Measurements from ENCODE around the gene HOXA4. TPM values are rescaled to one million over a fixed set of nuclear protein-coding genes. Genes with fewer than 3 reads are reported as not detected.

The HOXA4 gene
- total and polyA plus RNA-seq, 10 donors: 2.1 to 10.8 (median 4.3) TPM

DNA sequence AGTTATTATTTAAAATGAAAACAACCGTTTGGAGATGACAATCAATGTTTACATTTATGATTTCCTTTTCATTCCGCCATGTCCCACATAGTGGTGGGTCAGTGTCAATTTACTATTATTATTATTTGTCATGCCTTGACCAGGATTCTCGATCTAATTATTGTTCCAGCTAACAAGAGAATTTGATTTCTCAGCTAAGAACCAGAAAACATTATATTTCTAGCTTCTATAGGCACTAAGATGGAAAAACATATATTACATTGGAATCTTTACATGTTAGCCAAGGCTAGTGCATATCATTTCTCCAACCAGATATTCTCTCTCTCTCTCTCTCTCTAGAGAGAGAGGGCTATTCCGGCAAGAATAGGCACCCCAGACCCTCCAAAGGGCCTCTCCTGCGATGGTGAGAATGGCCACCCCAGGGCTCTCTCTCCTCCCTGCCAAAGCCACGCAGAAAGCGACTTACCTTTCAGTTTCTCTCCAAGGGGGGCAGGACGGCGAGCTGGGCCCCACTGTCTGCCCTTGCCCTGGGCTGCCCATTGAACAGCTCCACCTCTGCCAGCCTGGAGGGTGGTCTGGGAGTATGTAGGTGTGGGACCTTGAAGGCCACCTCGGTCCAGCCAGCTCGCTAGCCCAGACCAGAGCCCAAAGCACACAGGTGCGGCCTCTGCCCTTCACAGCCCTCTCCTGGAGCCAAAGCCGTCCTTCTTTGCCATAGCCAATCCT, 19.4 kb upstream of the HOXA4 start:
- Histone ChIP-seq H3K27me3 (replicated peaks in 1 of 7) (peaks cover 24 to 100% (median 95%) of the 10 kb centered on the region in 7 donors), H3K4me1 (peaks cover 22 to 74% (median 58%) of the 10 kb centered on the region in 6 donors), H3K4me3 (peak overlapping the region in 7 of 8 donors; percentile 28 to 68 (median 43)), H3K9me3 (no peaks in the 10 kb centered on the region), H3K36me3 (no peaks in the 10 kb centered on the region), H3K27ac (peak overlapping the region in 6 of 8 donors; percentile 2 to 69 (median 62))
- intact Hi-C loops (cut with DNase I; ENCODE audit: low total_unique reads): no loop called here
- TF ChIP-seq POLR2AphosphoS5 (IDR thresholded peaks at IDR 0.05) (no peak), POLR2A (IDR thresholded peaks at IDR 0.05) (no peak)
- TF ChIP-seq, protein P1, sequence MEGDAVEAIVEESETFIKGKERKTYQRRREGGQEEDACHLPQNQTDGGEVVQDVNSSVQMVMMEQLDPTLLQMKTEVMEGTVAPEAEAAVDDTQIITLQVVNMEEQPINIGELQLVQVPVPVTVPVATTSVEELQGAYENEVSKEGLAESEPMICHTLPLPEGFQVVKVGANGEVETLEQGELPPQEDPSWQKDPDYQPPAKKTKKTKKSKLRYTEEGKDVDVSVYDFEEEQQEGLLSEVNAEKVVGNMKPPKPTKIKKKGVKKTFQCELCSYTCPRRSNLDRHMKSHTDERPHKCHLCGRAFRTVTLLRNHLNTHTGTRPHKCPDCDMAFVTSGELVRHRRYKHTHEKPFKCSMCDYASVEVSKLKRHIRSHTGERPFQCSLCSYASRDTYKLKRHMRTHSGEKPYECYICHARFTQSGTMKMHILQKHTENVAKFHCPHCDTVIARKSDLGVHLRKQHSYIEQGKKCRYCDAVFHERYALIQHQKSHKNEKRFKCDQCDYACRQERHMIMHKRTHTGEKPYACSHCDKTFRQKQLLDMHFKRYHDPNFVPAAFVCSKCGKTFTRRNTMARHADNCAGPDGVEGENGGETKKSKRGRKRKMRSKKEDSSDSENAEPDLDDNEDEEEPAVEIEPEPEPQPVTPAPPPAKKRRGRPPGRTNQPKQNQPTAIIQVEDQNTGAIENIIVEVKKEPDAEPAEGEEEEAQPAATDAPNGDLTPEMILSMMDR (IDR thresholded peaks at IDR 0.05 in 8 of 11, conservative IDR thresholded peaks at IDR 0.05 in 3 of 11): no peak
- peak; percentile 59 for DNase-seq
- WGBS, 5 donors: 35 to 43% (median 40%) methylated on average over 9 to 13 of the region's 13 CpGs

GRCh38 chr7:27148756-27149641, 18.4 kb upstream of the HOXA4 start:
- peak; percentile 74 for DNase-seq
- peaks cover 22 to 74% (median 50%) of the 10 kb centered on the region in 6 donors for H3K4me1 ChIP-seq

GRCh38 chr7:27148031-27148755, 17.6 kb upstream of the HOXA4 start:
- no peaks in the 10 kb centered on the region for H3K9me3 ChIP-seq
- 18 to 37% (median 20%) methylated on average over 18 to 28 of the region's 28 CpGs for WGBS, 5 donors
- H3K4me3 ChIP-seq: peak overlapping the region in 6 of 8 donors; percentile 20 to 65 (median 32)
- intact Hi-C loops (cut with DNase I; ENCODE audit: low total_unique reads): no loop called here
- H3K27ac ChIP-seq: peak overlapping the region in 7 of 8 donors; percentile 36 to 69 (median 55)
- TF ChIP-seq POLR2A (IDR thresholded peaks at IDR 0.05) (no peak), POLR2AphosphoS5 (IDR thresholded peaks at IDR 0.05) (peak in 1 of 3 donors; percentile 50)
- TF ChIP-seq, protein P1 (IDR thresholded peaks at IDR 0.05 in 8 of 11, conservative IDR thresholded peaks at IDR 0.05 in 3 of 11): no peak
- peaks cover 11 to 100% (median 78%) of the 10 kb centered on the region in 7 donors for H3K27me3 ChIP-seq (replicated peaks in 1 of 7)
- no peaks in the 10 kb centered on the region for H3K36me3 ChIP-seq
- peak; percentile 68 for DNase-seq
- H3K4me1 ChIP-seq: peaks cover 22 to 76% (median 51%) of the 10 kb centered on the region in 6 donors

More at GRCh38 chr7:27148756-27149641, 18.4 kb upstream of the HOXA4 start:
- TF ChIP-seq POLR2AphosphoS5 (IDR thresholded peaks at IDR 0.05) (no peak), POLR2A (IDR thresholded peaks at IDR 0.05) (no peak)
- TF ChIP-seq, protein P1 (IDR thresholded peaks at IDR 0.05 in 8 of 11, conservative IDR thresholded peaks at IDR 0.05 in 3 of 11): no peak
- Histone ChIP-seq H3K36me3 (no peaks in the 10 kb centered on the region), H3K9me3 (no peaks in the 10 kb centered on the region), H3K27ac (peak overlapping the region in 4 of 8 donors; percentile 13 to 69 (median 60)), H3K27me3 (replicated peaks in 1 of 7) (peaks cover 16 to 100% (median 86%) of the 10 kb centered on the region in 7 donors), H3K4me3 (peak overlapping the region in 3 of 8 donors; percentile 29 to 65 (median 43))
- 32 to 49% (median 44%) methylated on average over 27 to 30 of the region's 30 CpGs for WGBS, 5 donors
- intact Hi-C loops (cut with DNase I; ENCODE audit: low total_unique reads): no loop called here

All from spleen (tissue), 11 donors.